OCI-LY7 (cell line): Measurements from ENCODE around the gene TAF10.

Experiments used
- EZH2phosphoT487 ChIP-seq: fragments of 200-600 bp; sonication (generic); IDR thresholded peaks from 2 replicates; pipeline ENCODE4 v1.6.1; 2018; ENCODE audit warnings: low read depth, borderline replicate concordance, mild to moderate bottlenecking, mixed run types, antibody characterized with exemption, low read length, moderate library complexity, mixed read lengths
- TF ChIP-seq, protein P1 (sequence below): fragments of 200-600 bp; sonication (generic); conservative IDR thresholded peaks from 2 replicates; pipeline ENCODE4 v1.5.1; 2014; ENCODE audit warnings: mild to moderate bottlenecking, antibody characterized with exemption, low read length, moderate library complexity, mixed read lengths

DNA sequence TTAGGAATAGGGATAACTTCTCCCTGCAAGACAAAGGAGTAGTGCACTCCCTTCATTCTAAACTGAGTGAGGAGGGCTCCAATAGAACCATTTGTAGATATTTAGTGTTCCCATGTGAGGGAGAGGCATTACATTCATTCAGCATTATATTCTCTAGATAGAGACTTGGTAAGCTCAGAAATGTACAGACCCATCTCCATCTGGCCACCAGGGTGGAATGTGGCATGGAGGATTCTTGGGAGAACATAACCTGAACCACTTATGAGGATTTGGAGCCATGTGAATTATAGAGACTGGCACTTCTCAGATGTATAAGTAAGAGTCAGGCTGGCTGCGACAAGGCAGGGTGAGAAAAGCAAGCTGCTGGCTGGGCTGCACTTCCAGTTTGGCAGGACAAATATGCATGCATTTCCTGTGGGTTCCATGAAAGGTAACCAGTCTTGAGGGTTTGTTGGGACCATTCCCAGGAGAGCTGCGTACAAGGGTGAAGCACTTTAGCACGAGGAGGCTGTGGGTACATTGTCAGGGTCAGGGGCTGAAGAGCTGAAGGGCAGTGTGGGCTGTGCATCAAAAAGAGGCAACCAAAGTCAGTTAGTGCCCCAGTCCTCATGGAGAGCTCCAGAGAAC, 17.8 kb downstream of the TAF10 start:
- TF ChIP-seq, protein P1, sequence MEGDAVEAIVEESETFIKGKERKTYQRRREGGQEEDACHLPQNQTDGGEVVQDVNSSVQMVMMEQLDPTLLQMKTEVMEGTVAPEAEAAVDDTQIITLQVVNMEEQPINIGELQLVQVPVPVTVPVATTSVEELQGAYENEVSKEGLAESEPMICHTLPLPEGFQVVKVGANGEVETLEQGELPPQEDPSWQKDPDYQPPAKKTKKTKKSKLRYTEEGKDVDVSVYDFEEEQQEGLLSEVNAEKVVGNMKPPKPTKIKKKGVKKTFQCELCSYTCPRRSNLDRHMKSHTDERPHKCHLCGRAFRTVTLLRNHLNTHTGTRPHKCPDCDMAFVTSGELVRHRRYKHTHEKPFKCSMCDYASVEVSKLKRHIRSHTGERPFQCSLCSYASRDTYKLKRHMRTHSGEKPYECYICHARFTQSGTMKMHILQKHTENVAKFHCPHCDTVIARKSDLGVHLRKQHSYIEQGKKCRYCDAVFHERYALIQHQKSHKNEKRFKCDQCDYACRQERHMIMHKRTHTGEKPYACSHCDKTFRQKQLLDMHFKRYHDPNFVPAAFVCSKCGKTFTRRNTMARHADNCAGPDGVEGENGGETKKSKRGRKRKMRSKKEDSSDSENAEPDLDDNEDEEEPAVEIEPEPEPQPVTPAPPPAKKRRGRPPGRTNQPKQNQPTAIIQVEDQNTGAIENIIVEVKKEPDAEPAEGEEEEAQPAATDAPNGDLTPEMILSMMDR: no peak
- no peak for TF ChIP-seq EZH2phosphoT487
